HepG2 (cell line): ENCODE data around the gene SNX27. TPM values are rescaled to one million over a fixed set of nuclear protein-coding genes. Genes with fewer than 3 reads are reported as not detected.
A peak's percentile ranks its signal among the peaks of the same experiment; 100 is the strongest.

Experiments used
- ATAC-seq: fragments of 200-7000 bp; cut with Tn5 transposase; 3 replicates; pipeline ENCODE4 v1.9.1; 2020; ENCODE audit warnings: mild to moderate bottlenecking, moderate library complexity
- Bru-seq: library from RNA; stranded (reverse); fragments of 400-500 nt; gene quantifications from one replicate; lab custom pipeline; 2021; lab: Mats Ljungman, UMichigan
- BruChase-seq, 2 experiments: library from RNA; stranded (reverse); fragments of 400-500 nt; gene quantifications; one replicate each; lab custom pipeline; 2021; lab: Mats Ljungman, UMichigan
- BruUV-seq: library from RNA; stranded (reverse); fragments of 400-500 nt; replicated peaks from 2 replicates; lab custom pipeline; 2021; lab: Mats Ljungman, UMichigan
- CTCF ChIA-PET: fragments of 300-600 bp; formaldehyde crosslinking; extraction: SDS; loops from one replicate; lab custom pipeline; 2021; ENCODE audit warnings: low total read pairs, inconsistent platforms, low intra/inter-chr PET ratio; lab: Yijun Ruan, JAX
- POLR2A ChIA-PET: fragments of 350-600 bp; sonication (Branson Sonifier 250); formaldehyde crosslinking; loops from one replicate; lab custom pipeline; 2020; ENCODE audit warnings: antibody characterized with exemption, inconsistent platforms; lab: Yijun Ruan, JAX
- DNase-seq: peaks from one replicate; pipeline ENCODE4 v3.0.0-alpha.2; 2015; ENCODE audit warnings: low spot score
- FAIRE-seq: peaks from 3 replicates; lab custom pipeline; 2011; peaks lifted over from hg19 to GRCh38; lab: Jason Lieb, UNC
- H2AFZ ChIP-seq: one replicate; pipeline ENCODE4 v1.6.1; 2011; ENCODE audit warnings: low read length, inconsistent platforms
- H3K27ac ChIP-seq: fragments of 300-600 bp; 3 replicates; pipeline ENCODE4 v1.8.0; 2011; ENCODE audit warnings: mixed run types, mild to moderate bottlenecking, mixed read lengths, low read length, inconsistent platforms; ENCODE audit not compliant: insufficient read depth; ENCODE audit errors: extremely low read length
- H3K27me3 ChIP-seq, 2 experiments: fragments of 200-600 bp in 1 of 2; 2 replicates in 1 of 2; 3 replicates in 1 of 2; pipeline versions ENCODE4 v1.6.0 to v1.8.0; 2011; ENCODE audit warnings: low read length in 2 of 2, mild to moderate bottlenecking in 2 of 2, moderate library complexity in 2 of 2, inconsistent platforms in 1 of 2; ENCODE audit not compliant: insufficient read depth in 2 of 2, control insufficient read depth in 1 of 2
- H3K36me3 ChIP-seq, 2 experiments: fragments of 200-600 bp in 1 of 2; replicated peaks in 1 of 2; 2 replicates in 1 of 2; 3 replicates in 1 of 2; pipeline versions ENCODE4 v1.5.1 to v1.8.0; 2011; ENCODE audit warnings: low read length in 2 of 2, inconsistent platforms in 1 of 2; ENCODE audit not compliant: insufficient read depth in 2 of 2, control insufficient read depth in 1 of 2
- H3K4me1 ChIP-seq: 2 replicates; pipeline ENCODE4 v1.5.1; 2012; ENCODE audit warnings: low read length, inconsistent platforms; ENCODE audit not compliant: insufficient read depth
- H3K4me2 ChIP-seq: 2 replicates; pipeline ENCODE4 v1.6.0; 2011; ENCODE audit warnings: low read depth, low read length, inconsistent platforms
- H3K4me3 ChIP-seq, 3 experiments: fragments of 200-600 bp in 1 of 3; sonication (generic), shearing (Covaris generic) in 1 of 3; replicated peaks in 1 of 3; 2 replicates each; pipeline ENCODE4 v1.5.1; 2011 to 2016; ENCODE audit warnings: low read length in 3 of 3, inconsistent platforms in 2 of 3, low read depth in 2 of 3, mild to moderate bottlenecking in 2 of 3, control low read depth in 1 of 3, mixed read lengths in 1 of 3; ENCODE audit not compliant: insufficient read depth in 1 of 3
- H3K79me2 ChIP-seq: one replicate; pipeline ENCODE4 v1.6.1; 2011; ENCODE audit warnings: low read length, inconsistent platforms; ENCODE audit not compliant: insufficient read depth
- H3K9ac ChIP-seq: 2 replicates; pipeline ENCODE4 v1.6.0; 2011; ENCODE audit warnings: mild to moderate bottlenecking, low read depth, low read length, inconsistent platforms; ENCODE audit not compliant: insufficient read depth
- H3K9me3 ChIP-seq: 2 replicates; pipeline ENCODE4 v1.5.1; 2012; ENCODE audit warnings: mild to moderate bottlenecking, low read length
- H4K20me1 ChIP-seq: 2 replicates; pipeline ENCODE4 v1.6.0; 2011; ENCODE audit warnings: inconsistent platforms, mild to moderate bottlenecking, low read length, moderate library complexity; ENCODE audit not compliant: insufficient read depth
- ADNP ChIP-seq: sonication (generic); formaldehyde crosslinking; IDR thresholded peaks from 2 replicates; pipeline ENCODE4 v1.4.0; 2020; ENCODE audit warnings: missing genetic modification reagents
- CEBPG ChIP-seq: IDR thresholded peaks from 2 replicates; pipeline ENCODE4 v1.6.1; 2016
- HNRNPLL ChIP-seq: fragments of 200-400 bp; formaldehyde crosslinking; IDR thresholded peaks from 2 replicates; pipeline ENCODE4 v1.6.1; 2017; ENCODE audit warnings: mild to moderate bottlenecking, low read depth, low read length; ENCODE audit not compliant: poor library complexity, severe bottlenecking
- IRX3 ChIP-seq: sonication (generic); formaldehyde crosslinking; IDR thresholded peaks from 2 replicates; pipeline ENCODE4 v1.8.1; 2023; ENCODE audit warnings: mild to moderate bottlenecking, low read depth, missing genetic modification reagents, borderline replicate concordance
- KDM2A ChIP-seq: sonication (generic); formaldehyde crosslinking; IDR thresholded peaks from 2 replicates; pipeline ENCODE4 v1.4.0; 2020; ENCODE audit warnings: low read depth, missing genetic modification reagents, borderline replicate concordance
- MXI1 ChIP-seq: IDR thresholded peaks from 3 replicates; pipeline ENCODE4 v1.6.1; 2012; ENCODE audit warnings: low read depth, low read length, inconsistent platforms, borderline replicate concordance
- NFYB ChIP-seq: sonication (generic); formaldehyde crosslinking; IDR thresholded peaks from 2 replicates; pipeline ENCODE4 v1.4.0; 2020; ENCODE audit warnings: missing genetic modification reagents
- PHF20 ChIP-seq: sonication (generic); formaldehyde crosslinking; IDR thresholded peaks from 2 replicates; pipeline ENCODE4 v1.5.0; 2020; ENCODE audit warnings: mild to moderate bottlenecking, missing genetic modification reagents
- PHF21A ChIP-seq: sonication (generic); formaldehyde crosslinking; IDR thresholded peaks from 2 replicates; pipeline ENCODE4 v1.5.0; 2020; ENCODE audit warnings: mild to moderate bottlenecking, missing genetic modification reagents
- ZNF207 ChIP-seq: fragments of 450-650 bp; IDR thresholded peaks from 2 replicates; pipeline ENCODE4 v1.6.1; 2016; ENCODE audit warnings: antibody characterized with exemption, borderline replicate concordance
- ZNF234 ChIP-seq: sonication (generic); formaldehyde crosslinking; conservative IDR thresholded peaks from 2 replicates; pipeline ENCODE4 v1.5.1; 2020; ENCODE audit warnings: mild to moderate bottlenecking, missing genetic modification reagents
- WGBS: methylation state at CpG from one replicate; pipeline ENCODE4 v1.1.6; 2017; ENCODE audit warnings: low lambda C conversion rate; 5-methylcytosine and 5-hydroxymethylcytosine counted together
- in situ Hi-C: cut with HindIII; loops from 2 replicates; pipeline ENCODE4 v1.10.0; 2017; ENCODE audit warnings: low pct_unique_long_range_greater_than_20kb; ENCODE audit not compliant: extremely low pct_ligation_motif_present
- intact Hi-C: fragments of 100-400 bp; cut with micrococcal nuclease; formaldehyde crosslinking; loops from one replicate; pipeline ENCODE4 v1.10.0; 2022; ENCODE audit not compliant: unreplicated experiment
- long read RNA-seq, 2 experiments: library from RNA in 1 of 2; library from polyadenylated mRNA in 1 of 2; stranded (forward) in 1 of 2; unstranded in 1 of 2; transcript quantifications; one replicate each; pipeline ENCODE4 v2.0.0, GENCODE V29; 2019 to 2022
- polyA minus RNA-seq, 3 experiments: library from RNA; depleted of rRNA, polyadenylated mRNA; stranded (reverse); fragments of >200 nt; gene quantifications; 2 replicates each; pipeline ENCODE4 v1.2.3, GENCODE V29; 2011; ENCODE audit warnings: low replicate concordance in 1 of 3
- polyA plus RNA-seq, 8 experiments: library from polyadenylated mRNA; depleted of rRNA in 3 of 8; stranded (reverse) in 7 of 8; unstranded in 1 of 8; fragments of >200 nt; fragmentation: Illumina TruSeq in 4 of 8; extraction: Trizol in 4 of 8; gene quantifications; 2 replicates each; pipeline versions ENCODE4 v1.2.1 to v1.2.3, GENCODE V29; 2011 to 2016; ENCODE audit warnings: low read depth in 4 of 8, missing spikeins in 1 of 8, mixed read lengths in 1 of 8; ENCODE audit not compliant: insufficient read depth in 1 of 8
- total RNA-seq, 5 experiments: library from RNA; depleted of rRNA; stranded (reverse); fragments of >200 nt; fragmentation: Illumina TruSeq; extraction: Trizol; gene quantifications; 2 replicates each; pipeline ENCODE4 v1.2.3, GENCODE V29; 2016; ENCODE audit warnings: low read depth in 1 of 5
- TF ChIP-seq, protein P1 (sequence below): sonication (generic); formaldehyde crosslinking; IDR thresholded peaks from 2 replicates; pipeline ENCODE4 v1.5.0; 2020; ENCODE audit warnings: mild to moderate bottlenecking, missing genetic modification reagents
- TF ChIP-seq, protein P2 (sequence below): sonication (generic); formaldehyde crosslinking; IDR thresholded peaks from 2 replicates; pipeline ENCODE4 v1.5.0; 2020; ENCODE audit warnings: missing genetic modification reagents

SNX27 gene
- total RNA-seq (2016; rRNA removed; fragmentation: Illumina TruSeq; extraction: Trizol) (17.8 and 22.8 TPM in 2 replicates), polyA plus RNA-seq (2011; rRNA removed) (14.4 and 14.5 TPM in 2 replicates), polyA minus RNA-seq (2011; rRNA and poly(A)+ RNA removed; ENCODE audit: low replicate concordance) (22.1 and 26.3 TPM in 2 replicates), Bru-seq, nascent RNA (percentile 66 among the genes with signal in this experiment), BruChase-seq, experiment 1, labeled RNA remaining after a 6-hour chase (percentile 76 among the genes with signal in this experiment), BruChase-seq, experiment 2, labeled RNA remaining after a 2-hour chase (percentile 74 among the genes with signal in this experiment)
- 26.3 and 28.9 TPM in 2 replicates for total RNA-seq (2016; cell fraction: cytosol; rRNA removed; fragmentation: Illumina TruSeq; extraction: Trizol; ENCODE audit: low read depth)
- total RNA-seq (2016; cell fraction: insoluble cytoplasmic fraction; rRNA removed; fragmentation: Illumina TruSeq; extraction: Trizol): 18.5 and 19.3 TPM in 2 replicates
- total RNA-seq (2016; cell fraction: membrane; rRNA removed; fragmentation: Illumina TruSeq; extraction: Trizol): 12.7 and 13.8 TPM in 2 replicates
- 17.2 and 20.1 TPM in 2 replicates for total RNA-seq (2016; cell fraction: nucleus; rRNA removed; fragmentation: Illumina TruSeq; extraction: Trizol)
- 7.9 and 10.9 TPM in 2 replicates for polyA plus RNA-seq (2011; cell fraction: cytosol; rRNA removed)
- polyA plus RNA-seq (2011; cell fraction: nucleus; rRNA removed): 10.0 and 12.0 TPM in 2 replicates
- 4.5 and 5.2 TPM in 2 replicates for polyA plus RNA-seq (2012)
- polyA plus RNA-seq (2016; cell fraction: cytosol; fragmentation: Illumina TruSeq; extraction: Trizol; ENCODE audit: low read depth): 0.61 and 0.63 TPM in 2 replicates
- 11.0 and 13.2 TPM in 2 replicates for polyA plus RNA-seq (2016; cell fraction: insoluble cytoplasmic fraction; fragmentation: Illumina TruSeq; extraction: Trizol; ENCODE audit: low read depth)
- 1.9 and 2.3 TPM in 2 replicates for polyA plus RNA-seq (2016; cell fraction: membrane; fragmentation: Illumina TruSeq; extraction: Trizol; ENCODE audit: low read depth)
- 16.5 and 19.9 TPM in 2 replicates for polyA plus RNA-seq (2016; cell fraction: nucleus; fragmentation: Illumina TruSeq; extraction: Trizol; ENCODE audit: insufficient read depth, low read depth)
- 17.5 and 23.0 TPM in 2 replicates for polyA minus RNA-seq (2011; cell fraction: cytosol; rRNA and poly(A)+ RNA removed)
- 21.8 and 26.6 TPM in 2 replicates for polyA minus RNA-seq (2011; cell fraction: nucleus; rRNA and poly(A)+ RNA removed)
- long read RNA-seq, experiment 1, full-length matches to known transcripts: 2 of 17 reads
- long read RNA-seq, experiment 1, partial matches to known transcripts: 1 of 17 reads
- long read RNA-seq, experiment 1, other reads (novel, unspliced or antisense): 14 of 17 reads
- long read RNA-seq, experiment 2, partial matches to known transcripts: 1 of 12 reads
- long read RNA-seq, experiment 2, other reads (novel, unspliced or antisense): 11 of 12 reads

DNA sequence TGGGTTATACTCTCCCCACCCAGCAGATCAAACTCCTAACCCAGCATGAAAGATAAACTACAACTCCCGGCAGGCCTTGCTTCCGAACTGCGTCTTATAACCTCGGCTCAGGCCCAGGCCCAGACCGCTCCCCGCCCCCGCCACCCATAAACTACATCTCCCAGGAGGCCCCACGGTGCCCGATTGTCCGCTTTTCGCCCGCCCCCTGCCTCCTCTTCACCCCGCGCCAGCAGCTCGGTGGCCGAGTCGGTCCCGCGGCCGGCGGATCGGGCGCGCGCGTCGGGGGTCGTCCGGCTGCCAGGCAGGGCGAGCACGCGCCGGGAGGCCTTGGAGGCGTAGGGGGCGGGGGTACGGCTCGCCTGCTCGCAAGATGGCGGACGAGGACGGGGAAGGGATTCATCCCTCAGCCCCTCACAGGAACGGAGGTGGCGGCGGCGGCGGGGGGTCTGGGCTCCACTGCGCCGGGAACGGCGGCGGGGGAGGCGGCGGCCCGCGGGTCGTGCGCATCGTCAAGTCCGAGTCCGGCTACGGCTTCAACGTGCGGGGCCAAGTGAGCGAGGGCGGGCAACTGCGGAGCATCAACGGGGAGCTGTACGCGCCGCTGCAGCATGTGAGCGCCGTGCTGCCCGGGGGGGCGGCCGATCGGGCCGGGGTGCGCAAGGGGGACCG, at the start of gene SNX27:
SNX27 (plus strand) TSS at position 219 of the 669 bp plus-strand sequence; CDS start at position 371, 152 bp downstream.
- intact Hi-C loops: no loop called here
- no peaks in the 10 kb centered on the region for H3K9me3 ChIP-seq
- peak within 1 kb of the TSS; percentile 81 for H3K4me2 ChIP-seq
- H3K4me3 ChIP-seq: peak within 1 kb of the TSS; percentile 86 to 99 (median 91)
- ATAC-seq (peak; percentile 96), FAIRE-seq (no peak), DNase-seq (peak; percentile 92)
- H4K20me1 ChIP-seq: no peaks in the 10 kb centered on the region
- peak within 1 kb of the TSS; percentile 37 for H2AFZ ChIP-seq
- in situ Hi-C loops: no loop called here
- CTCF ChIA-PET: no interaction called here
- no peaks in the 10 kb centered on the region for H3K36me3 ChIP-seq
- no peaks in the 10 kb centered on the region for H3K27me3 ChIP-seq
- peaks cover 21% of the 10 kb centered on the region for H3K79me2 ChIP-seq
- BruUV-seq: no TSS peak
- H3K9ac ChIP-seq: peak within 1 kb of the TSS; percentile 82
- 0% methylated on average over 11 of the region's 79 CpGs for WGBS
- H3K27ac ChIP-seq: peak within 1 kb of the TSS; percentile 74
- POLR2A ChIA-PET: interaction anchor here (0.7 to 2.2 kb wide), 13 partner anchors 8 to 605 kb away, joined by 3 to 16 read pairs (median 5); partner anchors contain the start of genes MINDY1, MRPL9, RORC and TUFT1
- H3K4me1 ChIP-seq: peaks cover 64% of the 10 kb centered on the region
- 0 out of 2 replicates have a peak, but pooled peaks have one; percentile 33 for TF ChIP-seq KDM2A (CRISPR knock-in tag)
- TF ChIP-seq ZNF207: no peak
- TF ChIP-seq ADNP (CRISPR knock-in tag): no peak
- TF ChIP-seq MXI1: peak; percentile 50; the same call in 1 of the 3 replicates
- TF ChIP-seq PHF21A (CRISPR knock-in tag): peak; percentile 57
- TF ChIP-seq HNRNPLL: peak; percentile 41
- TF ChIP-seq, protein P1, sequence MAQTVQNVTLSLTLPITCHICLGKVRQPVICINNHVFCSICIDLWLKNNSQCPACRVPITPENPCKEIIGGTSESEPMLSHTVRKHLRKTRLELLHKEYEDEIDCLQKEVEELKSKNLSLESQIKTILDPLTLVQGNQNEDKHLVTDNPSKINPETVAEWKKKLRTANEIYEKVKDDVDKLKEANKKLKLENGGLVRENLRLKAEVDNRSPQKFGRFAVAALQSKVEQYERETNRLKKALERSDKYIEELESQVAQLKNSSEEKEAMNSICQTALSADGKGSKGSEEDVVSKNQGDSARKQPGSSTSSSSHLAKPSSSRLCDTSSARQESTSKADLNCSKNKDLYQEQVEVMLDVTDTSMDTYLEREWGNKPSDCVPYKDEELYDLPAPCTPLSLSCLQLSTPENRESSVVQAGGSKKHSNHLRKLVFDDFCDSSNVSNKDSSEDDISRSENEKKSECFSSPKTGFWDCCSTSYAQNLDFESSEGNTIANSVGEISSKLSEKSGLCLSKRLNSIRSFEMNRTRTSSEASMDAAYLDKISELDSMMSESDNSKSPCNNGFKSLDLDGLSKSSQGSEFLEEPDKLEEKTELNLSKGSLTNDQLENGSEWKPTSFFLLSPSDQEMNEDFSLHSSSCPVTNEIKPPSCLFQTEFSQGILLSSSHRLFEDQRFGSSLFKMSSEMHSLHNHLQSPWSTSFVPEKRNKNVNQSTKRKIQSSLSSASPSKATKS (CRISPR knock-in tag): no peak
- no peak for TF ChIP-seq CEBPG
- TF ChIP-seq ZNF234: no peak
- TF ChIP-seq NFYB (CRISPR knock-in tag): peak; percentile 44; the same call in 1 of the 2 replicates
- TF ChIP-seq, protein P2, sequence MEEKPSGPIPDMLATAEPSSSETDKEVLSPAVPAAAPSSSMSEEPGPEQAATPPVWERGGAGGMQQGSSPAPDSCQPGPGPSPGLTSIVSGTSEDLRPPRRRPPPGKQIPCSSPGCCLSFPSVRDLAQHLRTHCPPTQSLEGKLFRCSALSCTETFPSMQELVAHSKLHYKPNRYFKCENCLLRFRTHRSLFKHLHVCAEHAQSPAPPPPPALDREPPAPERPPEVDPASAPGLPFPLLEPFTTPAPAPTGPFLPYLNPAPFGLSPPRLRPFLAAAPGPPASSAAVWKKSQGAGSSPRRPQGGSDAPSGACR (CRISPR knock-in tag): 0 out of 2 replicates have a peak, but pooled peaks have one; percentile 74
- TF ChIP-seq IRX3 (CRISPR knock-in tag): no peak; the same call in 1 of the 2 replicates
- TF ChIP-seq PHF20 (CRISPR knock-in tag): peak; percentile 54
